Measurements from ENCODE around the gene RPLP2.

RPLP2 gene

DNA sequence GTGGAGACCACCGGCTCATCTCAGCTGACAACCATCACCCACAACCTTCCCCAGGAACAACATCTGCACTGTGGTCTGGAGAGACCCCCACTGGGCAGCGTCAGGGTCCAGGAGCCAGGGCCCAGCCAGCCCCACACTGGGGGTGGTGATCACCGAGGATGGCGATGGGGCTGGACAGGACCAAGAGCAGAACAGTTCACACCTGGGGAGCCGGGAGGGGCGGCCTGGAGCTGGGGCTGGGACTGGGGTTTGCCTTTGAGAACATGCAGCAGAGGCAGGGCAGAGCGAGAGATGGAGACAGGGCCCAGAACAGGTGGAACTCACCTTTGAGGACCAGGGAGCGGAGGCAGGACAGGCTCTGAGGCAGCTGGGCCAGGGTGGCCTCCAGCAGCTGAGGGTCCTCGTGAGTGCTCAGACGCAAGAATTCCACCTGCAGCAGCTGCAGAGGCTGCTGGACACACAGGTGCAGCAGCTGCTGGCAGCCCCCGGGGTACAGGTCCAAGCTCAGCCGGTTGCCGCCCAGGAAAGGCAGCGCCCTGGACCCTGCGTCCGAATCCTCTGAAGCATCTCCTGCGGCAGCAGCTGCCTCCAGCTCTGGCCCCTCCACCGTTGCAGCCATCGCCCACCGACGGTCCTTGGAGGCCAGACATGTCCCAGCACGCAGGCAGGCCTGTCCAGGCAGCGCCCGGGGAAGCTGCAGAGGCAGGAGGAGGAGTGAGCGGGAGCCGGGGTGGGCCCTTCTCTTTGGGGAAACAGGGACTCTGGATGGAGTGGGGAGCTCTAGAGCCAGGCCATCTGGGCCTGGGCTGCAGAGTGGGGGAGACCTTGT is 5.8 kb upstream of the RPLP2 start (continued):
- TF ChIP-seq, protein P1, sequence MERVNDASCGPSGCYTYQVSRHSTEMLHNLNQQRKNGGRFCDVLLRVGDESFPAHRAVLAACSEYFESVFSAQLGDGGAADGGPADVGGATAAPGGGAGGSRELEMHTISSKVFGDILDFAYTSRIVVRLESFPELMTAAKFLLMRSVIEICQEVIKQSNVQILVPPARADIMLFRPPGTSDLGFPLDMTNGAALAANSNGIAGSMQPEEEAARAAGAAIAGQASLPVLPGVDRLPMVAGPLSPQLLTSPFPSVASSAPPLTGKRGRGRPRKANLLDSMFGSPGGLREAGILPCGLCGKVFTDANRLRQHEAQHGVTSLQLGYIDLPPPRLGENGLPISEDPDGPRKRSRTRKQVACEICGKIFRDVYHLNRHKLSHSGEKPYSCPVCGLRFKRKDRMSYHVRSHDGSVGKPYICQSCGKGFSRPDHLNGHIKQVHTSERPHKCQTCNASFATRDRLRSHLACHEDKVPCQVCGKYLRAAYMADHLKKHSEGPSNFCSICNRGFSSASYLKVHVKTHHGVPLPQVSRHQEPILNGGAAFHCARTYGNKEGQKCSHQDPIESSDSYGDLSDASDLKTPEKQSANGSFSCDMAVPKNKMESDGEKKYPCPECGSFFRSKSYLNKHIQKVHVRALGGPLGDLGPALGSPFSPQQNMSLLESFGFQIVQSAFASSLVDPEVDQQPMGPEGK (tag by site-specific recombination; IDR thresholded peaks at IDR 0.05): peak; percentile 44; the same call in 1 of the 2 replicates
- no peak for TF ChIP-seq ZNF19 (tag by site-specific recombination; IDR thresholded peaks at IDR 0.05; ENCODE audit: low read depth)

DNA sequence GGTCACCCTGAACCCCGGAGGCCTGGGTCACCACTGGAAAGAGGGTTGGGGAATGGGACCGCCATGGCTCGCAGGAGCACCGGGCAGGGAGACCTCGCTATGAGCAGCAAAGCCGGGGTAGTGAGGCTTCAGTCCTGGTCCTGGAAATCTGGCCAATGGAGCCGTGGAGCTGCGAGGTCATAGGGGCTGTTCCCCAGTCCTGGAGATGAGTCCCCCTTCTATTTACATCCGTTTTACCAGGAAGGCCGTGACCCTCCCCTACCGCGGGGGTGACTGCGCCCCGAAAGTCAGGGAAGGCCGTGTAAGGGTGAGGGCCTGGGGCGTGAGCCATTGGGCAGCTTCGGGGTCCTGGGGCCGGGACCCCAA is 5.2 kb upstream of the RPLP2 start:
- Histone ChIP-seq H3K9me3 (ENCODE audit: control insufficient read depth, insufficient read depth, low read depth, low read length) (no peaks in the 10 kb centered on the region), H3K4me1 (ENCODE audit: control insufficient read depth, insufficient read depth, low read length) (no peaks in the 10 kb centered on the region), H3K27ac (ENCODE audit: extremely low read depth, low read depth, low read length) (peak overlapping the region; percentile 81), H3K36me3 (ENCODE audit: control insufficient read depth in 2 of 2, insufficient read depth in 1 of 2, low read length in 2 of 2) (peaks cover 0 to 46% of the 10 kb centered on the region in 2 experiments; a peak in 1 of 3 replicates), H3K4me3 (ENCODE audit: low read depth, low read length) (peak overlapping the region; percentile 60)
- POLR2A ChIA-PET: interaction anchor here (1.0 to 5.2 kb wide), 2 partner anchors 13 to 236 kb away, joined by 3 to 42 read pairs; partner anchors contain the start of gene PNPLA2
- peak; percentile 33; the same call in 1 of the 2 replicates for TF ChIP-seq ZNF223 (tag by site-specific recombination; IDR thresholded peaks at IDR 0.05)
- no peak for TF ChIP-seq ZNF214 (tag by site-specific recombination; IDR thresholded peaks at IDR 0.05; ENCODE audit: borderline replicate concordance)
- TF ChIP-seq ZNF138 (tag by site-specific recombination; IDR thresholded peaks at IDR 0.05; ENCODE audit: borderline replicate concordance): no peak
- TF ChIP-seq ZNF292 (tag by site-specific recombination; IDR thresholded peaks at IDR 0.05; ENCODE audit: borderline replicate concordance, low read depth): no peak
- TF ChIP-seq, protein P2, sequence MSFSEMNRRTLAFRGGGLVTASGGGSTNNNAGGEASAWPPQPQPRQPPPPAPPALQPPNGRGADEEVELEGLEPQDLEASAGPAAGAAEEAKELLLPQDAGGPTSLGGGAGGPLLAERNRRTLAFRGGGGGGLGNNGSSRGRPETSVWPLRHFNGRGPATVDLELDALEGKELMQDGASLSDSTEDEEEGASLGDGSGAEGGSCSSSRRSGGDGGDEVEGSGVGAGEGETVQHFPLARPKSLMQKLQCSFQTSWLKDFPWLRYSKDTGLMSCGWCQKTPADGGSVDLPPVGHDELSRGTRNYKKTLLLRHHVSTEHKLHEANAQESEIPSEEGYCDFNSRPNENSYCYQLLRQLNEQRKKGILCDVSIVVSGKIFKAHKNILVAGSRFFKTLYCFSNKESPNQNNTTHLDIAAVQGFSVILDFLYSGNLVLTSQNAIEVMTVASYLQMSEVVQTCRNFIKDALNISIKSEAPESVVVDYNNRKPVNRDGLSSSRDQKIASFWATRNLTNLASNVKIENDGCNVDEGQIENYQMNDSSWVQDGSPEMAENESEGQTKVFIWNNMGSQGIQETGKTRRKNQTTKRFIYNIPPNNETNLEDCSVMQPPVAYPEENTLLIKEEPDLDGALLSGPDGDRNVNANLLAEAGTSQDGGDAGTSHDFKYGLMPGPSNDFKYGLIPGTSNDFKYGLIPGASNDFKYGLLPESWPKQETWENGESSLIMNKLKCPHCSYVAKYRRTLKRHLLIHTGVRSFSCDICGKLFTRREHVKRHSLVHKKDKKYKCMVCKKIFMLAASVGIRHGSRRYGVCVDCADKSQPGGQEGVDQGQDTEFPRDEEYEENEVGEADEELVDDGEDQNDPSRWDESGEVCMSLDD (tag by site-specific recombination; IDR thresholded peaks at IDR 0.05): peak; percentile 66
- TF ChIP-seq ZNF692 (tag by site-specific recombination; IDR thresholded peaks at IDR 0.05): no peak
- peak; percentile 48 for TF ChIP-seq ZNF341 (tag by site-specific recombination; IDR thresholded peaks at IDR 0.05; ENCODE audit: low read depth)
- TF ChIP-seq ZNF335 (tag by site-specific recombination; conservative IDR thresholded peaks at IDR 0.05): 0 out of 2 replicates have a peak, but pooled peaks have one; percentile 1
- TF ChIP-seq ZNF521 (tag by site-specific recombination; IDR thresholded peaks at IDR 0.05): no peak
- CTCF ChIA-PET: interaction anchor here (1.0 to 1.1 kb wide), 2 partner anchors 15 to 34 kb away, joined by 3 read pairs; no protein-coding TSS in a partner anchor

GRCh38 chr11:808427-809286 is 1.1 kb upstream of the RPLP2 start:
- Histone ChIP-seq H3K27ac (ENCODE audit: extremely low read depth, low read depth, low read length) (peak overlapping the region; percentile 82), H3K9me3 (ENCODE audit: control insufficient read depth, insufficient read depth, low read depth, low read length) (no peaks in the 10 kb centered on the region), H3K36me3 (ENCODE audit: control insufficient read depth in 2 of 2, insufficient read depth in 1 of 2, low read length in 2 of 2) (peaks cover 0 to 38% of the 10 kb centered on the region in 2 experiments; a peak in 1 of 3 replicates), H3K4me3 (ENCODE audit: low read depth, low read length) (peak overlapping the region; percentile 91), H3K4me1 (ENCODE audit: control insufficient read depth, insufficient read depth, low read length) (no peaks in the 10 kb centered on the region)
- POLR2A ChIA-PET: interaction anchor here (0.6 to 2.0 kb wide), 13 partner anchors 9 to 99 kb away, joined by 3 to 33 read pairs (median 4); partner anchors contain the start of genes PNPLA2 and TSPAN4
- TF ChIP-seq ZNF548 (tag by site-specific recombination; IDR thresholded peaks at IDR 0.05) (no peak), ZNF560 (tag by site-specific recombination; IDR thresholded peaks at IDR 0.05; ENCODE audit: borderline replicate concordance) (no peak), ZBTB17 (tag by site-specific recombination; IDR thresholded peaks at IDR 0.05) (no peak), ZIC2 (tag by site-specific recombination; IDR thresholded peaks at IDR 0.05) (no peak), TCF7L2 (IDR thresholded peaks at IDR 0.05; ENCODE audit: borderline replicate concordance, low read depth, low read length) (no peak), ZNF341 (tag by site-specific recombination; IDR thresholded peaks at IDR 0.05; ENCODE audit: low read depth) (no peak), OSR2 (tag by site-specific recombination; IDR thresholded peaks at IDR 0.05) (no peak), ZXDB (tag by site-specific recombination; IDR thresholded peaks at IDR 0.05) (no peak)
- CTCF ChIA-PET: interaction anchor here (0.7 kb wide), 2 partner anchors 12 to 25 kb away, joined by 3 read pairs; no protein-coding TSS in a partner anchor

All from HEK293 (cell line).